Measurements from ENCODE around the gene PTP4A1. TPM values are rescaled to one million over a fixed set of nuclear protein-coding genes. Genes with fewer than 3 reads are reported as not detected.

Gene PTP4A1
- total and polyA plus RNA-seq, 2 of the 4 experiments (the other 2 are of a cell fraction) = 31.2 to 53.1 TPM

- H2BK20ac ChIP-seq (ENCODE audit: low read depth, low read length) = no peak overlapping the region
- H3K14ac ChIP-seq (replicated peaks; ENCODE audit: low read depth, low read length) = no peak overlapping the region
- H3K4me3 ChIP-seq (ENCODE audit: insufficient read depth, low read depth, low read length) = no peak overlapping the region
- H2BK15ac ChIP-seq (ENCODE audit: low read depth, low read length) = no peak overlapping the region
- BruUV-seq (replicated peaks) = no TSS peak
- H3K79me1 ChIP-seq (ENCODE audit: low read depth in 1 of 2, low read length in 2 of 2) = no peaks in the 10 kb centered on the region
- H3K23ac ChIP-seq (ENCODE audit: low read depth, low read length) = no peak overlapping the region
- H3K56ac ChIP-seq (ENCODE audit: extremely low read depth, insufficient read depth, low read length) = no peak overlapping the region
- H2AK9ac ChIP-seq (replicated peaks; ENCODE audit: low read depth, low read length, poor library complexity) = no peak overlapping the region
- H4K8ac ChIP-seq (ENCODE audit: low read depth in 2 of 2, low read length in 2 of 2) = no peak overlapping the region
- H4K5ac ChIP-seq (ENCODE audit: low read depth, low read length) = no peak overlapping the region
- DNase-seq (no peak), ATAC-seq (ENCODE audit: low read depth) (no peak)
- no peak overlapping the region for H3K27ac ChIP-seq (ENCODE audit: insufficient read depth, low read length)
- H2BK120ac ChIP-seq (ENCODE audit: low read depth, low read length) = no peak overlapping the region
- no peaks in the 10 kb centered on the region for H3K4me1 ChIP-seq (ENCODE audit: control insufficient read depth, insufficient read depth, low read length)
- no peak overlapping the region for H3K4ac ChIP-seq (ENCODE audit: low read depth, low read length)
- H3K4me2 ChIP-seq (ENCODE audit: low read depth, low read length) = no peak overlapping the region
- dilution Hi-C loops (cut with HindIII; ENCODE audit: low sequenced_read_pairs, unreplicated experiment) = no loop called here
- CTCF ChIA-PET = no interaction called here
- intact Hi-C loops (cut with micrococcal nuclease) = no loop called here
- WGBS, 2 experiments (ENCODE audit: extremely low coverage in 2 of 2, insufficient read length in 1 of 2) = no CpG with 5 or more reads among the region's 3 CpGs
- H3K9me1 ChIP-seq (ENCODE audit: insufficient read depth, low read length) = no peaks in the 10 kb centered on the region
- no peak overlapping the region for H3K9ac ChIP-seq (ENCODE audit: low read depth, low read length)
- H2AK5ac ChIP-seq (ENCODE audit: low read depth, low read length) = no peak overlapping the region
- H4K20me1 ChIP-seq (ENCODE audit: insufficient read depth, low read length) = no peaks in the 10 kb centered on the region
- POLR2A ChIA-PET (ENCODE audit: unreplicated experiment) = no interaction called here
- H2AFZ ChIP-seq (replicated peaks; ENCODE audit: low read length, poor library complexity) = no peak overlapping the region
- H3K9me3 ChIP-seq (ENCODE audit: control insufficient read depth, insufficient read depth, low read length) = no peaks in the 10 kb centered on the region
- H2BK5ac ChIP-seq (ENCODE audit: low read depth, low read length, poor library complexity, severe bottlenecking) = no peak overlapping the region
- no peak overlapping the region for H4K91ac ChIP-seq (ENCODE audit: insufficient read depth, low read depth, low read length)
- TF ChIP-seq POLR2A (IDR thresholded peaks at IDR 0.05; ENCODE audit: low read depth, low read length) (no peak), RFX5 (IDR thresholded peaks at IDR 0.05; ENCODE audit: low read depth, low read length) (no peak)
- no peak overlapping the region for H3K18ac ChIP-seq (ENCODE audit: low read depth, low read length)
- in situ Hi-C loops (cut with MboI; ENCODE audit: low sequenced_read_pairs) = no loop called here
- H3K27me3 ChIP-seq (ENCODE audit: control insufficient read depth, insufficient read depth, low read length) = no peaks in the 10 kb centered on the region; the same call in 1 of the 2 replicates
- H3K36me3 ChIP-seq (ENCODE audit: control insufficient read depth, insufficient read depth, low read length) = no peaks in the 10 kb centered on the region
Observed at GRCh38 chr6:63543982-63544381, 28.3 kb upstream of the PTP4A1 start.
